Measurements from ENCODE around the gene RANBP1. TPM values are rescaled to one million over a fixed set of nuclear protein-coding genes. Genes with fewer than 3 reads are reported as not detected.

RANBP1 gene
- total and polyA plus RNA-seq, 9 of the 15 experiments (the other 6 are each of a cell fraction or from before 2014, with no cell fraction given): 162 to 2,891 (median 1,289) TPM

DNA sequence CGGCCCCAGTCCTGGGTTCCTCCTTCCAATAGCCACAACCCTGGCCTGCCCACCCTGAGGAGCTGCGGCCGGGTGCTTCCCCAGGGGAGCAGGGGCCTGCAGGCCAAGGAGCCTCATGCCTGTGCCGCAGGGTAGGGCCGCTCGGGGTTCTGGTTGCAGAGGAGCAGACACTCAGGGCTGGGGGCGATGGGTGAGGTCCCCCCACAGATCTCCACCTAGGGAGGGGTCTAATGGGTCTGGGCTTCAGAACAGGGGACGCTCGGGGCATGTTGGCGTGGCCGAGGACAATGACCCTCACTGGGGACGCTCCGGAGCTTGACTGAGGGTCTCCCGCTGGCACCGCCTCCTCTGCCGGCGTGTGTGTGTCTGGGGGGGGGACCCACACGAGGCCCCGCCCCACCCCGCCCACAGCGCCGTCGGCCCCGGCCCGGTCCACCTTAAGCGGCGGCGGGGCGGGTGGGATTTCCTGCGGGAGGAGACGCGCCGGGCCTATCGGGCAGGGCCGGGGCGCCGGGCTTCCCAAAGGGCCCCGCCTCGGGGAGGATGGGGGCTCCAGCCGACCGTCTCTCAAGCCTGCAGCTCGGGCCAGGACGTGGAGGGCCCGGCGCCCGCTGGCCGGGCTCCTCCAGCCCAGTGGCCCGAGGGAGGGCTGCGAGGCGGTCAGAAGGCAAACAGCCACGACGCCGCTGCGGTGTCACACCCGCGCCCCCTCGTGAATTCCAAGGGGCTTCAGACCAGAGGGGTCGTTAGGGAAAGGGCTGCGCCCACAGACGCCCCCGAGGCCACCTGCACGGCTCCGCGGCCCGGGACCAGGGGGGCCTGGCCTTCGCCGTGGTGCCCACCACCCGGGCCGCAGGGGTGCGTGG is 15.1 kb downstream of the RANBP1 start (continued):
- TF ChIP-seq HOMEZ (CRISPR knock-in tag; IDR thresholded peaks at IDR 0.05): peak; percentile 74
- no peak for TF ChIP-seq PRPF4 (IDR thresholded peaks at IDR 0.05; ENCODE audit: insufficient read depth, low read depth, low read length, poor library complexity, severe bottlenecking)
- peak; percentile 66 for TF ChIP-seq PHF20 (IDR thresholded peaks at IDR 0.05; ENCODE audit: partially characterized antibody)
- peak in 1 of 2 experiments; percentile 78; a peak in 1 of 4 replicates for TF ChIP-seq SRF (CRISPR knock-in tag; IDR thresholded peaks at IDR 0.05)
- TF ChIP-seq MAFF (IDR thresholded peaks at IDR 0.05; ENCODE audit: low read length): no peak
- TF ChIP-seq, protein P1, sequence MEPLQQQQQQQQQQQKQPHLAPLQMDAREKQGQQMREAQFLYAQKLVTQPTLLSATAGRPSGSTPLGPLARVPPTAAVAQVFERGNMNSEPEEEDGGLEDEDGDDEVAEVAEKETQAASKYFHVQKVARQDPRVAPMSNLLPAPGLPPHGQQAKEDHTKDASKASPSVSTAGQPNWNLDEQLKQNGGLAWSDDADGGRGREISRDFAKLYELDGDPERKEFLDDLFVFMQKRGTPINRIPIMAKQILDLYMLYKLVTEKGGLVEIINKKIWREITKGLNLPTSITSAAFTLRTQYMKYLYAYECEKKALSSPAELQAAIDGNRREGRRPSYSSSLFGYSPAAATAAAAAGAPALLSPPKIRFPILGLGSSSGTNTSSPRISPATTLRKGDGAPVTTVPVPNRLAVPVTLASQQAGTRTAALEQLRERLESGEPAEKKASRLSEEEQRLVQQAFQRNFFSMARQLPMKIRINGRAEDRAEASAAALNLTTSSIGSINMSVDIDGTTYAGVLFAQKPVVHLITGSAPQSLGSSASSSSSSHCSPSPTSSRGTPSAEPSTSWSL (CRISPR knock-in tag; IDR thresholded peaks at IDR 0.05; ENCODE audit: borderline replicate concordance): peak; percentile 90
- no peak for TF ChIP-seq TFAM (CRISPR knock-in tag; conservative IDR thresholded peaks at IDR 0.05)
- TF ChIP-seq ZNF695 (CRISPR knock-in tag; IDR thresholded peaks at IDR 0.05): peak; percentile 80; the same call in 1 of the 2 replicates
- TF ChIP-seq CBFB (CRISPR knock-in tag; IDR thresholded peaks at IDR 0.05): no peak
- TF ChIP-seq MYNN (IDR thresholded peaks at IDR 0.05): no peak
- peak; percentile 78 for TF ChIP-seq MYNN (CRISPR knock-in tag; IDR thresholded peaks at IDR 0.05)
- no peak; the same call in 1 of the 2 replicates for TF ChIP-seq ZNF274 (IDR thresholded peaks at IDR 0.05; ENCODE audit: borderline replicate concordance, low read depth, low read length)
- 0 out of 2 replicates have a peak, but pooled peaks have one; percentile 8 for TF ChIP-seq BCOR (IDR thresholded peaks at IDR 0.05)
- TF ChIP-seq CHD2 (IDR thresholded peaks at IDR 0.05; ENCODE audit: low read depth, low read length): 0 out of 2 replicates have a peak, but pooled peaks have one; percentile 27
- TF ChIP-seq, protein P2, sequence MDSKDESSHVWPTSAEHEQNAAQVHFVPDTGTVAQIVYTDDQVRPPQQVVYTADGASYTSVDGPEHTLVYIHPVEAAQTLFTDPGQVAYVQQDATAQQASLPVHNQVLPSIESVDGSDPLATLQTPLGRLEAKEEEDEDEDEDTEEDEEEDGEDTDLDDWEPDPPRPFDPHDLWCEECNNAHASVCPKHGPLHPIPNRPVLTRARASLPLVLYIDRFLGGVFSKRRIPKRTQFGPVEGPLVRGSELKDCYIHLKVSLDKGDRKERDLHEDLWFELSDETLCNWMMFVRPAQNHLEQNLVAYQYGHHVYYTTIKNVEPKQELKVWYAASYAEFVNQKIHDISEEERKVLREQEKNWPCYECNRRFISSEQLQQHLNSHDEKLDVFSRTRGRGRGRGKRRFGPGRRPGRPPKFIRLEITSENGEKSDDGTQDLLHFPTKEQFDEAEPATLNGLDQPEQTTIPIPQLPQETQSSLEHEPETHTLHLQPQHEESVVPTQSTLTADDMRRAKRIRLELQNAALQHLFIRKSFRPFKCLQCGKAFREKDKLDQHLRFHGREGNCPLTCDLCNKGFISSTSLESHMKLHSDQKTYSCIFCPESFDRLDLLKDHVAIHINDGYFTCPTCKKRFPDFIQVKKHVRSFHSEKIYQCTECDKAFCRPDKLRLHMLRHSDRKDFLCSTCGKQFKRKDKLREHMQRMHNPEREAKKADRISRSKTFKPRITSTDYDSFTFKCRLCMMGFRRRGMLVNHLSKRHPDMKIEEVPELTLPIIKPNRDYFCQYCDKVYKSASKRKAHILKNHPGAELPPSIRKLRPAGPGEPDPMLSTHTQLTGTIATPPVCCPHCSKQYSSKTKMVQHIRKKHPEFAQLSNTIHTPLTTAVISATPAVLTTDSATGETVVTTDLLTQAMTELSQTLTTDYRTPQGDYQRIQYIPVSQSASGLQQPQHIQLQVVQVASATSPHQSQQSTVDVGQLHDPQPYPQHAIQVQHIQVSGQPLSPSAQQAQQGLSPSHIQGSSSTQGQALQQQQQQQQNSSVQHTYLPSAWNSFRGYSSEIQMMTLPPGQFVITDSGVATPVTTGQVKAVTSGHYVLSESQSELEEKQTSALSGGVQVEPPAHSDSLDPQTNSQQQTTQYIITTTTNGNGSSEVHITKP (IDR thresholded peaks at IDR 0.05; ENCODE audit: partially characterized antibody): peak; percentile 73
- 0 out of 2 replicates have a peak, but pooled peaks have one; percentile 28 for TF ChIP-seq ZNF764 (CRISPR knock-in tag; IDR thresholded peaks at IDR 0.05; ENCODE audit: low read depth)
- TF ChIP-seq MNT (conservative IDR thresholded peaks at IDR 0.05): peak in 1 of 2 experiments; percentile 75; a peak in 2 of 4 replicates
- TF ChIP-seq SAFB (IDR thresholded peaks at IDR 0.05; ENCODE audit: borderline replicate concordance, low read depth, low read length): no peak
- TF ChIP-seq OTX1 (CRISPR knock-in tag; IDR thresholded peaks at IDR 0.05): 0 out of 2 replicates have a peak, but pooled peaks have one; percentile 36

Data from K562 (cell line).